Prostate gland (tissue), 2 donors: Measurements from ENCODE around the gene ARHGAP24. TPM values are rescaled to one million over a fixed set of nuclear protein-coding genes. Genes with fewer than 3 reads are reported as not detected.

Experiments used
- DNase-seq: peaks from one replicate; pipeline ENCODE4 v3.0.0-alpha.2; 2019; ENCODE audit warnings: low spot score
- H3K27ac ChIP-seq, 2 donors: fragments of 200-600 bp; sonication (generic); 2 replicates each; pipeline ENCODE4 v1.5.1; 2017 to 2019
- H3K27me3 ChIP-seq: fragments of 200-600 bp; sonication (generic); replicated peaks from 2 replicates; pipeline ENCODE4 v1.5.1; 2019; ENCODE audit not compliant: insufficient read depth
- H3K36me3 ChIP-seq, 2 donors: fragments of 200-600 bp; sonication (generic); 1 replicate in 1 of 2; 2 replicates in 1 of 2; pipeline versions ENCODE4 v1.5.1 to v1.8.1; 2017 to 2019
- H3K4me1 ChIP-seq: fragments of 200-600 bp; sonication (generic); replicated peaks from 2 replicates; pipeline ENCODE4 v1.5.1; 2019
- H3K4me3 ChIP-seq, 2 donors: fragments of 200-600 bp; sonication (generic); 2 replicates each; pipeline ENCODE4 v1.5.1; 2017 to 2019
- H3K9me3 ChIP-seq: fragments of 200-600 bp; sonication (generic); 2 replicates; pipeline ENCODE4 v1.5.1; 2017
- POLR2A ChIP-seq: fragments of 450-650 bp; IDR thresholded peaks from one replicate; pipeline ENCODE4 v1.6.1; 2016; ENCODE audit warnings: antibody characterized with exemption, mild to moderate bottlenecking
- POLR2AphosphoS5 ChIP-seq: sonication (generic); formaldehyde crosslinking; IDR thresholded peaks from one replicate; pipeline ENCODE4 v1.6.1; 2017; ENCODE audit warnings: antibody characterized with exemption
- WGBS: methylation state at CpG from one replicate; pipeline ENCODE4 v1.1.5; 2018; 5-methylcytosine and 5-hydroxymethylcytosine counted together
- intact Hi-C: fragments of 100-400 bp; cut with DNase I; formaldehyde crosslinking; loops from one replicate; pipeline ENCODE4 v1.14.2; 2022
- total RNA-seq, 2 donors: library from RNA; depleted of rRNA; stranded (reverse); fragments of >200 nt; gene quantifications; one replicate each; pipeline ENCODE4 v1.1.0, GENCODE V29; 2016
- TF ChIP-seq, protein P1 (sequence below), 4 experiments: fragments of 200-600 bp in 2 of 4; fragments of 450-650 bp in 2 of 4; sonication (generic) in 2 of 4; IDR thresholded peaks; 1 replicate in 3 of 4; 2 replicates in 1 of 4; pipeline ENCODE4 v1.5.1; 2016 to 2019; ENCODE audit warnings: antibody characterized with exemption in 4 of 4, mild to moderate bottlenecking in 2 of 4, moderate library complexity in 2 of 4

ARHGAP24 gene
- total RNA-seq, 2 donors from 2014 or later: 6.7 to 7.4 TPM

DNA sequence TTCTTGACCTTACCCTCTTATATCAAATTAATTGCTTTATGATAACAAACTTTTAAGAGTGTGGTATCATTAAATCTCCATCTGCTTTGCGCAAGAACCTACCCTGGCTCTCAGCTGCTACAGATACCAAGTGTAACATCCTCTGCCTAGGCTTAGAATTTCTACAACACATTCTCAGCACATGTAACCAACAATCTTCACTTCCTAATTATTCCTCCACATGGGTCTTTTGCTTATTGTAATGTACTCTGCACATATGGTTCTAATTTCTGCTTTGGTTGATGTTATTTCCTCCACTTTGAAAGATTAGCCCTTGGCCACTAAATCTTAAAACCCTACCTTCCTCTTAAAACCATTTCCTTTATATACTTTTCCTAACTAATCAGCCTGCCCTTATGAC lies 242.4 kb downstream of the ARHGAP24 start:
- no peak for DNase-seq
- no peak overlapping the region for H3K27ac ChIP-seq
- H3K4me1 ChIP-seq: no peaks in the 10 kb centered on the region
- 92% methylated on average over 1 of the region's 1 CpG for WGBS
- no peak for TF ChIP-seq POLR2A
- TF ChIP-seq, protein P1, sequence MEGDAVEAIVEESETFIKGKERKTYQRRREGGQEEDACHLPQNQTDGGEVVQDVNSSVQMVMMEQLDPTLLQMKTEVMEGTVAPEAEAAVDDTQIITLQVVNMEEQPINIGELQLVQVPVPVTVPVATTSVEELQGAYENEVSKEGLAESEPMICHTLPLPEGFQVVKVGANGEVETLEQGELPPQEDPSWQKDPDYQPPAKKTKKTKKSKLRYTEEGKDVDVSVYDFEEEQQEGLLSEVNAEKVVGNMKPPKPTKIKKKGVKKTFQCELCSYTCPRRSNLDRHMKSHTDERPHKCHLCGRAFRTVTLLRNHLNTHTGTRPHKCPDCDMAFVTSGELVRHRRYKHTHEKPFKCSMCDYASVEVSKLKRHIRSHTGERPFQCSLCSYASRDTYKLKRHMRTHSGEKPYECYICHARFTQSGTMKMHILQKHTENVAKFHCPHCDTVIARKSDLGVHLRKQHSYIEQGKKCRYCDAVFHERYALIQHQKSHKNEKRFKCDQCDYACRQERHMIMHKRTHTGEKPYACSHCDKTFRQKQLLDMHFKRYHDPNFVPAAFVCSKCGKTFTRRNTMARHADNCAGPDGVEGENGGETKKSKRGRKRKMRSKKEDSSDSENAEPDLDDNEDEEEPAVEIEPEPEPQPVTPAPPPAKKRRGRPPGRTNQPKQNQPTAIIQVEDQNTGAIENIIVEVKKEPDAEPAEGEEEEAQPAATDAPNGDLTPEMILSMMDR (IDR thresholded peaks at IDR 0.05): no peak
- TF ChIP-seq POLR2AphosphoS5: no peak
- no peaks in the 10 kb centered on the region for H3K36me3 ChIP-seq
- no peak overlapping the region for H3K4me3 ChIP-seq
- H3K27me3 ChIP-seq: no peaks in the 10 kb centered on the region
- intact Hi-C loops: no loop called here
- H3K9me3 ChIP-seq: no peaks in the 10 kb centered on the region

DNA sequence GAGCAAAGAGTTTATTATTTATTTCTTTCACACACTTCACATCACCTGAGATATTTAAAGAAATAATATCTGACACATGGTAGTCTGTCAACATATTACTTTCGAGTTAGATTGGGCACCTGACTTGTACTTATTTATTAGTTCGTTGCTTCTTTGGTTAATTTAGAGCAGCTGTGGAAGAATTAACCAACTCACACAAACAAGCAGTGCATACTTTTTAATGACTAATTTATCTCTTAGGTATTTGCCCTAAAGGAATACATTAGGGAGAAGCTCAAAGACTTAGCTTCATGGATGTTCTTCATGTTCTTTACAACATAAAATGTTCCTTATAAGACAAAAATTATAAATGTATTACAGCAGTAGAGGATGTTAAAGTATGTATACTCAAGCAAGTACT lies 242.9 kb downstream of the ARHGAP24 start:
- DNase-seq: no peak

DNA sequence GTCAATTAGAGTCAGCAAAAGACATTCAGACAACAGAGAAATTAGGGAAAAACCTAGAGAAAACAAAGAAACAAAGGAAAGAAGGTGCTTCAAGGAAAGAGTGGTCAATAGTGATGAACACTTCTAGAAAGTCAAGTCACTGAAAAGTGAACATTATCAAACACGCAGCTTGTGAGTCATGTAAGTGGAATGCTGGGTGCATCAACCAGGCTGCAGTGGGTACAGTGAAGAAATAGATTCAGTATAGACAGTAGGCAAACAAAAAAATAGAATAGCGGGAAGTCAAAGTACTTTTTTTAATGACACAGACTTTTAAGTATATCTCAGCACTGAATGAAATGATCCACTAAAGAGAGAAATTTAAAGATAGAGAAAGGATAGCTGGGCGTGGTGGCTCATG lies 245.8 kb downstream of the ARHGAP24 start:
- intact Hi-C loops: no loop called here
- TF ChIP-seq, protein P1 (IDR thresholded peaks at IDR 0.05): no peak
- no peak for TF ChIP-seq POLR2AphosphoS5
- no peak for TF ChIP-seq POLR2A
- 61% methylated on average over 3 of the region's 3 CpGs for WGBS

More for the DNA sequence above, 242.9 kb downstream of the ARHGAP24 start:
- Histone ChIP-seq H3K36me3 (no peaks in the 10 kb centered on the region), H3K27ac (no peak overlapping the region), H3K4me1 (no peaks in the 10 kb centered on the region), H3K9me3 (no peaks in the 10 kb centered on the region), H3K4me3 (no peak overlapping the region), H3K27me3 (no peaks in the 10 kb centered on the region)
- intact Hi-C loops: no loop called here
- WGBS: 57% methylated on average over 2 of the region's 2 CpGs
- TF ChIP-seq, protein P1 (IDR thresholded peaks at IDR 0.05): no peak
- TF ChIP-seq POLR2AphosphoS5 (no peak), POLR2A (no peak)

DNA sequence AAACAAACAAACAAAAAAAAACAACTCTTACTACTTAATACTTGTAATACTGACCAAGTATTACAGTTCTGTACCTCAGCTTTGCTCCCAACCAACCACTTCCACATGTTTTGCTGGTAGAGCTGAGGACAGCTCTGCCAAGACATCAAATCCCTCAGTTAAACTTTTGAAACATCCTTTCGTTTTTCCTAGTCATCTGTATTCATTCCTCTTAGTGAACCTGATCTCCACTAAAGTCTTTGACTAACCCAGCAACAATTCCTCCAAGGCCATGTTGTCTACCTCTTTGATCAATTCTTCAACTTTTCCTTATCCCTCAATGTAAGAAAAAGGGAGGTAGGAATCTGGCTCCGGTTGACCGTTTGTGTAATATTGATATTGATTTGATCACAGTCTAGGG lies 247.5 kb downstream of the ARHGAP24 start:
- no peaks in the 10 kb centered on the region for H3K27me3 ChIP-seq
- H3K4me1 ChIP-seq: no peaks in the 10 kb centered on the region
- H3K36me3 ChIP-seq: no peaks in the 10 kb centered on the region
- WGBS: 91% methylated on average over 3 of the region's 3 CpGs
- H3K9me3 ChIP-seq: no peaks in the 10 kb centered on the region
- H3K27ac ChIP-seq: no peak overlapping the region
- TF ChIP-seq POLR2A (no peak), POLR2AphosphoS5 (no peak)
- TF ChIP-seq, protein P1 (IDR thresholded peaks at IDR 0.05): no peak
- no peak overlapping the region for H3K4me3 ChIP-seq
- DNase-seq: no peak
- intact Hi-C loops: no loop called here

More for the DNA sequence above, 245.8 kb downstream of the ARHGAP24 start:
- no peaks in the 10 kb centered on the region for H3K9me3 ChIP-seq
- H3K27me3 ChIP-seq: no peaks in the 10 kb centered on the region
- H3K4me1 ChIP-seq: no peaks in the 10 kb centered on the region
- DNase-seq: no peak
- no peak overlapping the region for H3K4me3 ChIP-seq
- no peak overlapping the region for H3K27ac ChIP-seq
- no peaks in the 10 kb centered on the region for H3K36me3 ChIP-seq

DNA sequence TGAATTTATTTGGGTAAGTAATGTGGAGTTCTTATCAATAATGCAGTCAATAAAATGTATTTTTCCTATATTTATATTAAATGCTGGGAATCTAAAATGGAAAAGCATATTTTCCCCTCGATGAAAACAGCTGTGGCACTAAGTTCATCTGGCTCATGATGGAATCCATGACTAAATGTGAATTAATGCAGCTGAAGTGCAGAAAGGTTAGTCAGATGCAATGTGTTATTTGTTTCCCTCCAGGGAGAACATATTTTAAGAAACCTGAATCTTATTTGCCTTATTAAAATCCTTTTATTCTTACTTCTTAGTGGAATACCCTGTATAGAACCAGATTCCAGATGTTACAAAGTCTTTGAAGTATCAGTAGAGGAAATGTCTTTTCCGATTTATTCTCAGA lies 247.9 kb downstream of the ARHGAP24 start:
- WGBS: 97% methylated on average over 2 of the region's 2 CpGs
- H3K27me3 ChIP-seq: no peaks in the 10 kb centered on the region
- intact Hi-C loops: no loop called here
- H3K36me3 ChIP-seq: no peaks in the 10 kb centered on the region
- no peak overlapping the region for H3K4me3 ChIP-seq
- TF ChIP-seq POLR2AphosphoS5: no peak
- TF ChIP-seq POLR2A: no peak
- TF ChIP-seq, protein P1 (IDR thresholded peaks at IDR 0.05): no peak
- H3K27ac ChIP-seq: no peak overlapping the region
- H3K9me3 ChIP-seq: no peaks in the 10 kb centered on the region
- no peak for DNase-seq
- no peaks in the 10 kb centered on the region for H3K4me1 ChIP-seq
